ENCODE results near the gene TMEM18. TPM values are rescaled to one million over a fixed set of nuclear protein-coding genes. Genes with fewer than 3 reads are reported as not detected.

The TMEM18 gene
- total RNA-seq, 4 donors from 2014 or later = 7.3 to 23.7 (median 17.8) TPM

DNA sequence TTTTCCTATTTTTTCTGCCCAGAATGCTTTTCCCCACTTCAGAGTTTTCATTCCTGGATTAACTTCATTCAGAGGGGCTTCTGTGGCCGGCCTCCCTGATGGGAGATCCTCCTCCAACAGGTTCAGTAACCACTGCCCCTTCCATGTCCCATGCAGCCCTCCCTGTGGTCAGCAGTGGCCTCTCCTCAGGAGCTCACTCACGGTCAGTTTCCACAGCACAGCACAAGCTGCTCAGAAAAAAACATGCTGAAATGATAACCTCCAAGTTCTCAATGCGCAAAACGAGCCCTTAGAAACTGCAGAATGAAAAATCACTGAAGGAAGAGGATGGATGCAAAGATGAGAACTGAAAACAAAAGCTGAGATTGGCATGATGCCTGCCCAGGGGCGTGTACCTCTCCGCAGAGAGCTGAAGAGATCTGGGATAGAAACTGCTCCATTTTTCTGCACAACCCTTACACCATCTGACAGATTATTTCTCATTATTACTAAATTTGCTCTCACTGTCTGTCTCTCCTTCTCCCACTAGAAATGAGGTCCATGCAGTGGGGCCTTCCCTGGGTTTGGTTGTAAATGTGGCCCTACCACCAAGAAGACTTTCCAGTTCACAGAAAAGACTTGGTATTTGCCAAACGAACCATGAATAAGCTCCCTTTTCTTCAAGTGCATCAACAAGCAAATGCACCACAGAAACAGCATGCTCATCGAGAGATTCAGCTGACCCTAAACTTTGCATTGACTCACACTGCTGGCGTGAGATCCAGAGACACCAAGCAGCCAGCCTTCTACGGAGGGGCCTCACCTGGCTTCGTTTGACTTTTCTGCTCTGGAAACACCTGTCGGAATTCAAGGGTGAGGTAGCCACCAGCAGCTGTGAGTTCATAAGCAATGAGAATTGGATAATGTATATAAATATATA, 51.5 kb downstream of the TMEM18 start:
- H3K36me3 ChIP-seq = no peaks in the 10 kb centered on the region
- H3K27ac ChIP-seq = peak overlapping the region in 2 of 4 donors; percentile 38 to 54
- TF ChIP-seq, protein P1, sequence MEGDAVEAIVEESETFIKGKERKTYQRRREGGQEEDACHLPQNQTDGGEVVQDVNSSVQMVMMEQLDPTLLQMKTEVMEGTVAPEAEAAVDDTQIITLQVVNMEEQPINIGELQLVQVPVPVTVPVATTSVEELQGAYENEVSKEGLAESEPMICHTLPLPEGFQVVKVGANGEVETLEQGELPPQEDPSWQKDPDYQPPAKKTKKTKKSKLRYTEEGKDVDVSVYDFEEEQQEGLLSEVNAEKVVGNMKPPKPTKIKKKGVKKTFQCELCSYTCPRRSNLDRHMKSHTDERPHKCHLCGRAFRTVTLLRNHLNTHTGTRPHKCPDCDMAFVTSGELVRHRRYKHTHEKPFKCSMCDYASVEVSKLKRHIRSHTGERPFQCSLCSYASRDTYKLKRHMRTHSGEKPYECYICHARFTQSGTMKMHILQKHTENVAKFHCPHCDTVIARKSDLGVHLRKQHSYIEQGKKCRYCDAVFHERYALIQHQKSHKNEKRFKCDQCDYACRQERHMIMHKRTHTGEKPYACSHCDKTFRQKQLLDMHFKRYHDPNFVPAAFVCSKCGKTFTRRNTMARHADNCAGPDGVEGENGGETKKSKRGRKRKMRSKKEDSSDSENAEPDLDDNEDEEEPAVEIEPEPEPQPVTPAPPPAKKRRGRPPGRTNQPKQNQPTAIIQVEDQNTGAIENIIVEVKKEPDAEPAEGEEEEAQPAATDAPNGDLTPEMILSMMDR (IDR thresholded peaks at IDR 0.05) = no peak
- TF ChIP-seq POLR2A (IDR thresholded peaks at IDR 0.05) = no peak
- H3K27me3 ChIP-seq = no peaks in the 10 kb centered on the region
- 47 to 75% methylated on average over 10 to 11 of the region's 12 CpGs for WGBS, 2 donors
- no peaks in the 10 kb centered on the region for H3K9me3 ChIP-seq
- H3K4me3 ChIP-seq = no peak overlapping the region
- peaks cover 0 to 32% (median 0%) of the 10 kb centered on the region in 3 donors for H3K4me1 ChIP-seq
- DNase-seq = no peak
- intact Hi-C loops (cut with DNase I) = no loop called here

DNA sequence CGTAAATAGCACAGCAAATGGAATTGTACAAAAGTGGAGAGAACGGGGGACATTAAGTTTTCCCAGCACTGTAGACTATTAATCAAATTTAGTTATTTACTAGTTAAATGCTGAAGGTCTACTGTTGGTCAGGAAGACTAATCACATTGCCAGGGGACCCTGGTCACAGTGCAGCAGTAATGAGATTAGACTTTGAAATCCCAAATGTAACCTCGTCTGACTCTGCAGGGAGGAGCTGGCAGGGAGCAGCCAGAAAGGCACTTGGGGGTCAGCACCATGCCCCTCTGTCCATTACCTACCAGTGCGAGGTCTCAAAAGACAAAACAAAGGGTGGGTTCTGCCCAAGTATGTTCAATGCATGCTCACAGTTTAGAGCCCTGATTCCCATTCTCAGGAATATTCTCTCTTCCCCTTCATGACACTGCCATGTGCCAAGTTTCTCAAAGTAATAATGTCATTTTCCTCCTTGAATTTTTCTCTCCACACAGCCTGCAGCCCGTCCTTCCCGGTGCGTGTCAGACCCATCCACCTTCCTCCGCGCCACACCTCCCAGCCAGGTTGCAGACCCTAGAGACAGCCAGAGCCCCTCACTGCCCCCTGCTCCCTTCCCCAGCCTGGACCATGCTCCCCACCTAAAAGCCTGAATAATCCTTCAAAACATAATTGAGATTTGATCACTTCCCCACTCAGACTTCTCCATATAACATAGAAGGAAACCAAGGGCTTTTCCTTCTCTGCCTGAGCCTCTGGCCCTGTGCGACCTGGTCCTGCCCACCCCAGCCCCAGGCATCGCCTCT, 52.5 kb downstream of the TMEM18 start:
- H3K4me3 ChIP-seq = no peak overlapping the region
- intact Hi-C loops (cut with DNase I) = no loop called here
- H3K9me3 ChIP-seq = no peaks in the 10 kb centered on the region
- H3K27ac ChIP-seq = peak overlapping the region in 1 of 4 donors; percentile 54
- H3K36me3 ChIP-seq = no peaks in the 10 kb centered on the region
- peaks cover 0 to 32% (median 0%) of the 10 kb centered on the region in 3 donors for H3K4me1 ChIP-seq
- H3K27me3 ChIP-seq = no peaks in the 10 kb centered on the region
- WGBS, 2 donors = 74 to 79% methylated on average over 11 of the region's 11 CpGs
- DNase-seq = no peak
- no peak for TF ChIP-seq POLR2A (IDR thresholded peaks at IDR 0.05)
- TF ChIP-seq, protein P1 (IDR thresholded peaks at IDR 0.05) = no peak

DNA sequence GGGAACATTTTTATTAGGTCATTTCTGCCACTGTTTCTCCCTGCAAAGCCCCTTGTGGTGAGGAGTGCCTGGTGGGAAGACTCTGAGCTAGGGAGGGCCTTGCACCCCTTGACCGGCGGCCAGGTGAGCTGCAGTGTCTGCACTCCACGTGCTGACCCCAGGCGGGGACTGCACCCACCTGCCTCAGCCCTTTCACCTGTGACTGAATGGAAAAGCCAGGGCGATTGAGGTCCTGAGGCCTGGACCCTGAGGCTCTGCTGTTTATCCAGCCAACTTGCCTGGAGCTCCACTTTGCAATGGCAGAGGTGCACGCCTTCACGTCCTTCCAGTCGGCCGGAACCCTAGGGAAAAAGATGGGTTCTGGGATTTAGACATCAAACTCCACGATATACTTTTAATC, 53.1 kb downstream of the TMEM18 start:
- Histone ChIP-seq H3K27ac (no peak overlapping the region), H3K4me1 (peaks cover 0 to 29% (median 0%) of the 10 kb centered on the region in 3 donors), H3K9me3 (no peaks in the 10 kb centered on the region), H3K4me3 (no peak overlapping the region), H3K27me3 (no peaks in the 10 kb centered on the region), H3K36me3 (no peaks in the 10 kb centered on the region)
- TF ChIP-seq, protein P1 (IDR thresholded peaks at IDR 0.05) = no peak
- TF ChIP-seq POLR2A (IDR thresholded peaks at IDR 0.05) = no peak
- 73 to 80% methylated on average over 4 to 7 of the region's 10 CpGs for WGBS, 2 donors
- no peak for DNase-seq
- intact Hi-C loops (cut with DNase I) = no loop called here

DNA sequence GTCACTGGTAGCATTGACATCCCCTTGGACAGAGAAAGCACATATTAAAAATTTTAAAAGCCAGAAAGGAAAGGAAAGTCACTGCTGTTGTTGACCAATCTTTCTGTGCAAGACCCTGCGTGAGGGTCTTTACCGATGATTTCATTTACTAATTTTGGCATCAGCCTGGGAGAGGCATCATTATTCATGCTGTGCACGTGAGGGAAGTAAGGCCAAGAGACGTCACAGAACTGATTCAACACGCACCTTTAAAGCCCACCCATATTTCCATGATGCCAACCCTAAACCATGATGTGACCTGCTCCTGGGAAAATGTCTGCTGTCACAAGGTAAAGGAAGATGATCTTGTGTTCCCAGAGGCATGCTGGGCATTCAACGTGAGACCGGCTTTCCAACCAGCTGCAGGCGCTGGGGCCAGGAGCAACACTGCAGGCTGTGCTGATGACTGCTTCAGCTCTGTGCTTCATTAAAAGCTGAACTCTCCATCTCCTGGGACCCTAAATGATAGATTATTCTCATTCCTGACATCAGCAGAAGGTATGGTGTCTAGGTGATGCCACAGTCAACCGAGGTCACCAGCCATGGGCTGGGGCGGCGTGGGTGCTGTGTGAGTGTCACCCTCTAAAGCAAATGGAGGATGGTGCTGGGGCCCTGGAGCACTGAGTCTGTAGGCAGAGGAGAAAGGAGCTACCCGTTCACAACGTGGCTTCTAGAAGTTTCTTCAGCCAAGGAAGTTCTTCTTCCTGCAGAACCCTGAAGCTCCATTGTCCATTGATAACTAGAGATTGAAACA, 53.9 kb downstream of the TMEM18 start:
- Histone ChIP-seq H3K4me1 (peaks cover 0 to 24% (median 0%) of the 10 kb centered on the region in 3 donors), H3K4me3 (no peak overlapping the region), H3K27ac (no peak overlapping the region), H3K36me3 (no peaks in the 10 kb centered on the region), H3K9me3 (peaks cover 0 to 3% (median 0%) of the 10 kb centered on the region in 3 donors), H3K27me3 (peaks cover 0 to 3% (median 0%) of the 10 kb centered on the region in 4 donors)
- no peak for DNase-seq
- intact Hi-C loops (cut with DNase I) = no loop called here
- WGBS, 2 donors = 84 to 89% methylated on average over 10 to 13 of the region's 13 CpGs
- no peak for TF ChIP-seq POLR2A (IDR thresholded peaks at IDR 0.05)
- TF ChIP-seq, protein P1 (IDR thresholded peaks at IDR 0.05) = no peak
